Neural progenitor cell (in vitro differentiated cells): Measurements from ENCODE around the gene MAN1A1.

Experiments used
- CTCF ChIP-seq: fragments of 200-600 bp; sonication (generic); IDR thresholded peaks from 2 replicates; pipeline ENCODE4 v1.5.1; 2017; ENCODE audit warnings: antibody characterized with exemption, mild to moderate bottlenecking
- EZH2 ChIP-seq: fragments of 200-600 bp; sonication (generic); IDR thresholded peaks from 2 replicates; pipeline ENCODE4 v1.6.1; 2017; ENCODE audit warnings: antibody characterized with exemption, mild to moderate bottlenecking, moderate library complexity

GRCh38 chr6:119314885-119315272 lies 34.7 kb downstream of the MAN1A1 start:
- TF ChIP-seq CTCF (no peak), EZH2 (no peak)
